HG02798 (cell line): ENCODE measurements around the gene TRIM41.

Experiments
- ATAC-seq: cut with Tn5 transposase; IDR thresholded peaks from one replicate; pipeline ENCODE4 v1.9.1; 2021; ENCODE audit warnings: mild to moderate bottlenecking; ENCODE audit not compliant: unreplicated experiment, poor library complexity

TRIM41 gene

GRCh38 chr5:181192337-181193046 lies 30.6 kb upstream of the TRIM41 start:
- no peak for ATAC-seq

- no peak for ATAC-seq
These were observed 29.4 kb upstream of the TRIM41 start for GRCh38 chr5:181193656-181194055.

DNA sequence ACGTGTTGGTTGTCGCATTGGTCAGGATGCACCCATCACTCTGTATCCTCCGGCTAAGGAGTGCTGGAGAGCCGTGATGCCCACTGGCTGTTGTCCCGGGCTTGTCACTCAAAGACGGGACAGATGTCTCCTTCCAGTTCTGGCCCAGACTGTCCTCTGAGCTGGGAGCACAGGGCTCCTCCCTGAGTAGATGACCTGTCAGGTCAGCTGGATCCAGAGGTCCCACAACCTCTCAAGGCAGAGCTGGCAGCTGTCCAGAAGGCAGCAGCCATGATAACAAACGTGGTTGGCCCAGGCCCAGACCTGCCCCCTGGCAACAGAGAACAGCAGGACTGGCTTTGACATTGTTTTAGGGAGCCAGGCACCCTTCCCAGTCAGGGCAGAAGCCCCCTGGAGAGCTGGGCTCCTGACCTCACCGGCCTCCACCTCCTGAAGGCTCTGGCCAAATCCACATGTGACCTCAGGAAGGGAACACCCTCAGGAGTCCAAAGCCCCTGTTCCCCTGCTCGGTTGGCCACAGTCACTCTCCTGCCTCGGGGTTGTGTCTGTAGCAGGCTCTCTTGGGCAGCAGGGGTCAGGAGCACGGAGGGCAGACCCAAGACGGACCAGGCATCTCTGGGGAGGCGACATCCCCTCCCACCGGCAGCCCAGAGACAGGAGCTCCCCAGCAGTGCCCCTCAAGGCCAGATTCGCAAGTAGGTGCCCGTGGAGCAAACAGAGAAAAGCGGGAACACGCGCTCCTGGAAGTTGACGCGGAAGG lies 28.4 kb upstream of the TRIM41 start:
- no peak for ATAC-seq

- no peak for ATAC-seq
These were observed 27.8 kb upstream of the TRIM41 start for GRCh38 chr5:181195249-181195761.

- ATAC-seq: no peak
These were observed 25.6 kb upstream of the TRIM41 start for GRCh38 chr5:181197326-181197951.

DNA sequence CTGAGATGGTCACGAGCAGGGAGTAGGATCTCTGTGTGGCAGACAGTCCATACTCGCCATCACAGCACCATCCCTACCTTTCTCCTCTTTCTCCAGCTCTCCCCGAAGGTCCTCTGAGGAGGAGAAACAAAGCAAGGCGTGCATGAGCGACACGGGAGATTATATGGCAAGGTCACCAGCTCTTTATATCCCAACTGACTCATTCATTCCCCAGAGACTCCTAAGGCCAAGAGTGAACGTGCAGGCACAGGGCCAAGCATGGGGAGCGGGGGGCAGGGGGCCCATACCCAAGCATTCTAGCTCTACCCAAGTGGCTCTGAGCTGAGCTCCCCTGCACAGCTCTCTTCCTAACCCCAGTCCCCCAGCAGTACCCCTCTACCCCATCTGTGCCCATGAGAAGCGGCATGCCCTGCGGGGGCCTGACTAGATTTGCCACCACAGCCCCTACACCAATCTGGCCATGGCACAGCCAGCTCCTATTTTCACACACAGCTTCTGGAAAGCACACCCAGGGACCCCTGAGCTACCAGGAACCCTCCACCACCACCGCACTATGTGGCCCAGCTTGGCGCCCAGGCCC lies 24.9 kb upstream of the TRIM41 start:
- ATAC-seq: no peak

GRCh38 chr5:181198905-181199519 lies 24.1 kb upstream of the TRIM41 start:
- peak; percentile 72 for ATAC-seq

DNA sequence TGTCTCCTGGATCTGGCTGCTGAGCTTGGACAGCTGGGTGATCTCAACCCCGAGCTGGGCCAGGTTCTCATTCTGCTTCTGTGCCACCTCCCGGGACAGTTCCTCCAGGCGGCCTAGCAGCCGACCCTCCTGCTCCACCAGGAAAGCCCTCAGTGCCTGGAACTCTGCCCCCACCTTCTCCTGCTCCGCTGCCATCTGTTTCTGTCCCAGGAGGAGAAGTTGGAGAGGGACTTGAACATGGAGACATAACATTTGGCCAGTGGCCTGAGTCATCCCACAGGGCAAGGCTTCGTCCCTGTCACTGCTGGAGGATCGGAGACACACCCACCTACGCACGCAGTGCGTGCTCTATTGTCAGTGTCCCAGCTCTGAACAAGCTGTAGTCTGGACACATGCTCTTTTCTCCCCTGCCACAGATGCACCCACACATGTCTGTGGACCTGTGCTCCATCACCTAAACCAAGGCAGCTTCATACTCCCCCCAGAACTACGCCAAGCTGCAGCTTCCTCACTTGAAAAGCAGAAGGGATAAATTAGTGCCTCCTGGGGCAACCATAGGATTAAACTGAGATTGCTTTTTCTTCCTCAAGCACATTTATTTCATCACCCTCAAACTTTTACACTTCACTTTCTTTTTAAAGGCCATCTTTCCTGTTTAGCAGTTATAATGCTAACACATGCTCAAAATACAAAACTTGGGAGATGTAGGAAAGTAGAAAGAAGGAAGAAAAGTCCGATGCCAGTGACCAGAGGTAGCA lies 23.0 kb upstream of the TRIM41 start:
- ATAC-seq: no peak

DNA sequence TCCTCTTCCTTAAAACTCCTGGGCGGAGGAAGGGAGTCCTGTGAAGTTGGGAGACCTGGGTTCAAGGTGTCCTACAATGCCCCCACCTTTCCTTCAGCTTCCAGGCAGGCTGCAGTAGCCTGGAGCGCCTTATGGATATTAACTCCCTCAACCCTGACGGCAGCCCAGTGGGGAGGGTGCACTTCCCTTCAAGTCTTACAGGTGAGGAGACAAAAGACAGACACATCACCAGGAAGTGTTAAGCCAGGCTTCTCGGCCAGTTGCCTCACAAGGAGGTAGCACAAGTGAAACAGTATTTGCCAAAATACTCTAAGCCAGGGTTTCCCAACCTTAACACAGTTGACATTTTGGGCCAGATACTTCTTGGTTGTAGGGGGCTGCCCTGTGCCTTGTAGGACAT lies 22.3 kb upstream of the TRIM41 start:
- no peak for ATAC-seq

DNA sequence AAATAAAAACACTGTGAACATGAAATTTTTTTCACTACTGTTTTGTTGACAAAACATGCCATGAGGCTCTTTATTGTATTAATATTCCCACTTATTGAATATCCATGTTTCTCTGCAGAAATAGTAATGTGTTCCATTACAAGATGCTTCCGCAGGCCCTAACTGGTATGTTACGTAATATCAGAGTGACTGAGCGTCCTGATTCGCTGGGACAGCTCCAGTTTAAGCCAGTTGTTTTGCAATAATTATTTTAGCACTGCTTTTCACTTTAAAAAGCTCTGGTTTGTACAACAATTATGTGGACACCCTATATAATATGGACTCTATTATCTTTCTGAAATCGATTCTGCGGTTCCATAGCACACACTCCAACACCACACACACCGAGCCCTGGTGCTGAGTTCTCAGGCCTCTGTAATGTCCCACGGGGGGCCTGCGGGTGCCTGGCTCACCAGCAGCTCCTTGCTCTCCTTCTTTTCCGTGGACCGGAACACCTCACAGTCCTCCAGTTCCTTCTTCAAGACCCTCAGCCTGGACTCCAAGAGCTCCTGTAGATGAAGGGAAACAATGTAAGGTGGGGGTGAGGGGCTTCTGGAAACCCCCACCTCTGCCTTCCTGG lies 19.9 kb upstream of the TRIM41 start:
- no peak for ATAC-seq

GRCh38 chr5:181203777-181204112 lies 19.3 kb upstream of the TRIM41 start:
- no peak for ATAC-seq

- ATAC-seq: no peak
These were observed 18.8 kb upstream of the TRIM41 start for GRCh38 chr5:181204113-181204825.

DNA sequence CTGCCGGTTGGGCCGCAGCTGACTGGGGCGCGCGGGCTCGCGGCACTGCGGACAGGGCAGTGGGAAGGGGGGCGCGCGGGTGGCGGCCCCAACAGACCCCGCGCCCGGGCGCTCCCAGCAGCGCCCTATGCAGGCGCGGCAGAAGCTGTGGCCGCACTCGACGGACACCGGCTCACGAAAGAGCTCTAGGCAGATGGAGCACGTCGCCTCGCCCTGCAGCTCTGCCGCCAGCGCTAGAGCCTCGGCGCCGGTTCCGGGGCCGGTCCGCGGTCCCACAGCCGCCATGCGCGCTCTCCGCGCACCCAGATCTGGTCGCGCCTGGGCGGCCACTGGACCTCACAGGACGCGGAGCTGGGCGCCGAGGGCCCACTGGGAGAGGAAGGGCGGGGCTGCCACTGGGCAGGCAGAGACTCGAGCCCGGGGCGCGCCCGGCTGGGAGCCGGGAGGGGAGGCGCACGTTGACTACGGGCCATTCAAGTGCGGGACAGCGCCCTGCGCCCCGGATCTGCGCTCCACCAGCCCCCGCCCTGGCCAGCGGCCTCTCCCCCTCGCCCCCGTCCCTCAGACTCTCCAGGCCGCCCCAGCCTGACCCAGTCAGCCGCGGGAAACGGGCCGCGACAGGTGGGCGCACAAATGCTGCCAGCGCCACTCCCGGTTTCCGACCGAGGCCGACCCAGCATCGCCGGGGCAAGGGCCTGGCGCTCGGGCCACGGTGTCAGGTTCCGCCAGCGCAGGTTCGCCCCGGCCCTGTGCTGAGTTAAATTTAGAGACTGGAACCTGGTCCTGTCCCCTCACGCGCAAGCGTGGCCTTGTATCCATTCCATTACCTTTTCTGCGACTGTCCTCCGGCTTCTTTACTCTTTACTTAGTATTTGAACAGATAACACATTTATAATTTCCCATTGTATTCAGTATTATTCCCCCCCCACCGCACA lies 18.0 kb upstream of the TRIM41 start, which contains the start of gene TRIM7:
Gene TRIM7 (minus strand): TSS at position 371 of the 935 bp plus-strand sequence. CDS start 86 bp downstream, at position 285.
- no peak for ATAC-seq

- no peak for ATAC-seq
These were observed 17.1 kb upstream of the TRIM41 start for GRCh38 chr5:181205761-181206649.

DNA sequence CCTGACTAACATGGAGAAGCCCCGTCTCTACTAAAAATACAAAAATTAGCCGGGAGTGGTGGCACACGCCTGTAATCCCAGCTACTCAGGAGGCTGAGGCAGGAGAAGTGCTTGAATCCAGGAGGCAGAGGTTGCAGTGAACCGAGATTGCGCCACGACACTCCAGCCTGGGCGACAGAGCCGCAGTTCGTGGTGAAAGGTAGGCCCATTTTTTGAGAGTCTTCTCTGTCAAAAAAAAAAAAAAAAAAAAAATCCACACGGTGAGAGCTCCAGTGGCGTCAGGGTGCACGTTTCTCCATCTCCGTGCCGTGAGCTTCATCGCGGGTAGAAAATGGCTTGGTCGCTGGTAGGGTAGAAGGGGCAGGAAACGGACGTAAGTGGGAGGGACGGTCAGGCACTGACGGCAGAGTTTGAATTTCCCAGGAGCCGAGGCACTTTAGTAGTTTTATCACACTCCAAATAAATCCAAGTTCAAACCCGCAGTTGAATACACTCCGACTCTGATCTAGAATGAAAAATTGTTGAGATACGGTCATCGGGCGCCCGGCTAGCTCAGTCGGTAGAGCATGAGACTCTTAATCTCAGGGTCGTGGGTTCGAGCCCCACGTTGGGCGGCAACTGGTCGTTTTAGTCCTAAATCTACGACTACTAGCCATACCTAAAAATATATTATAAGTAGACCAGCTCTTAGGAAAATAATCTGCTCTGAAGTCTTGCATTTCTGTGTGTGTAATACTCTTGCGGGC lies 15.7 kb upstream of the TRIM41 start:
- ATAC-seq: peak; percentile 49

DNA sequence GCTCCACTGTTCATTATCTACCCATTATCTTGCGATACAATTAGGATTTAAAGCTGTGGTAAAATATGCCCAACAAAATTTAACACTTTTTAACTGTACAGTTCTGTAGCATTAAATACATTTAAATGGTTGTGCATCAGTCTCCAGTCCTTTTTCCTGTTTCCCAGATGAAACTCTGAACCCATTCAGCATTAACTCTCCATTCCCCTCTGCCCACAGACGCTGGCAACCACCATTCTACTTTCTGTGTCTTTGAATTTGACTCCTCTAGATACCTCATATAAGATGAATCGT lies 15.2 kb upstream of the TRIM41 start:
- no peak for ATAC-seq
